GM08714 (cell line): ENCODE data around the gene EIF1AD.
"Not testable (repeated sequence)": the region's sequence is repeated elsewhere in the genome, so short reads cannot be mapped to it uniquely, and the experiment has no call there.

Experiments
- H3K4me3 ChIP-seq: fragments of 200-500 bp; sonication (Bioruptor generic); 2 replicates; pipeline ENCODE4 v1.5.1; 2014; ENCODE audit warnings: mild to moderate bottlenecking, low read length, inconsistent platforms
- ZNF274 ChIP-seq: IDR thresholded peaks from 2 replicates; pipeline ENCODE4 v1.6.1; 2012; ENCODE audit warnings: mild to moderate bottlenecking, low read depth, low read length

Gene EIF1AD

GRCh38 chr11:66037327-66037726 lies 35.4 kb upstream of the EIF1AD start:
- TF ChIP-seq ZNF274, result no peak
- no peak overlapping the region for H3K4me3 ChIP-seq

- TF ChIP-seq ZNF274, result no peak
- no peak overlapping the region for H3K4me3 ChIP-seq
Observed at GRCh38 chr11:66036334-66036710, 34.4 kb upstream of the EIF1AD start.

- H3K4me3 ChIP-seq, result no peak overlapping the region
- no peak for TF ChIP-seq ZNF274
Observed at GRCh38 chr11:66035653-66036333, 33.8 kb upstream of the EIF1AD start.

- TF ChIP-seq ZNF274, result no peak
Observed at GRCh38 chr11:66032957-66033735, 31.2 kb upstream of the EIF1AD start.

GRCh38 chr11:66026017-66026529 lies 24.1 kb upstream of the EIF1AD start, which contains the start of gene CATSPER1:
TSS of gene CATSPER1 (minus strand) at chr11:66026479. CDS start at chr11:66026379, 100 bp downstream.
- TF ChIP-seq ZNF274, result no peak
- no peak within 1 kb of the TSS for H3K4me3 ChIP-seq

More at GRCh38 chr11:66032957-66033735, 31.2 kb upstream of the EIF1AD start:
- no peak overlapping the region for H3K4me3 ChIP-seq

GRCh38 chr11:66023186-66023440 lies 21.2 kb upstream of the EIF1AD start:
- H3K4me3 ChIP-seq, result not testable (repeated sequence)

GRCh38 chr11:66022401-66023185 lies 20.6 kb upstream of the EIF1AD start:
- no peak for TF ChIP-seq ZNF274
- H3K4me3 ChIP-seq, result no peak overlapping the region

GRCh38 chr11:66020618-66021357 lies 18.8 kb upstream of the EIF1AD start:
- no peak overlapping the region for H3K4me3 ChIP-seq
- TF ChIP-seq ZNF274, result no peak

GRCh38 chr11:66020212-66020611 lies 18.3 kb upstream of the EIF1AD start:
- no peak for TF ChIP-seq ZNF274
- H3K4me3 ChIP-seq, result no peak overlapping the region

GRCh38 chr11:66017321-66017720 lies 15.4 kb upstream of the EIF1AD start:
- no peak for TF ChIP-seq ZNF274
- no peak overlapping the region for H3K4me3 ChIP-seq

- TF ChIP-seq ZNF274, result no peak
- no peak overlapping the region for H3K4me3 ChIP-seq
Observed at GRCh38 chr11:66016793-66017177, 14.8 kb upstream of the EIF1AD start.

GRCh38 chr11:66015936-66016792 lies 14.2 kb upstream of the EIF1AD start:
- no peak for TF ChIP-seq ZNF274
- H3K4me3 ChIP-seq, result no peak overlapping the region

- TF ChIP-seq ZNF274, result no peak
- no peak overlapping the region for H3K4me3 ChIP-seq
Observed at GRCh38 chr11:66015454-66015881, 13.5 kb upstream of the EIF1AD start.
